GM21717 (cell line): ENCODE results near the gene TXNIP.

Experiments used
- ATAC-seq: cut with Tn5 transposase; IDR thresholded peaks from one replicate; pipeline ENCODE4 v1.9.1; 2021; ENCODE audit warnings: mild to moderate bottlenecking, moderate library complexity; ENCODE audit not compliant: unreplicated experiment

TXNIP gene

GRCh38 chr1:146012703-146013558 is 16.6 kb upstream of the TXNIP start:
- ATAC-seq: no peak

DNA sequence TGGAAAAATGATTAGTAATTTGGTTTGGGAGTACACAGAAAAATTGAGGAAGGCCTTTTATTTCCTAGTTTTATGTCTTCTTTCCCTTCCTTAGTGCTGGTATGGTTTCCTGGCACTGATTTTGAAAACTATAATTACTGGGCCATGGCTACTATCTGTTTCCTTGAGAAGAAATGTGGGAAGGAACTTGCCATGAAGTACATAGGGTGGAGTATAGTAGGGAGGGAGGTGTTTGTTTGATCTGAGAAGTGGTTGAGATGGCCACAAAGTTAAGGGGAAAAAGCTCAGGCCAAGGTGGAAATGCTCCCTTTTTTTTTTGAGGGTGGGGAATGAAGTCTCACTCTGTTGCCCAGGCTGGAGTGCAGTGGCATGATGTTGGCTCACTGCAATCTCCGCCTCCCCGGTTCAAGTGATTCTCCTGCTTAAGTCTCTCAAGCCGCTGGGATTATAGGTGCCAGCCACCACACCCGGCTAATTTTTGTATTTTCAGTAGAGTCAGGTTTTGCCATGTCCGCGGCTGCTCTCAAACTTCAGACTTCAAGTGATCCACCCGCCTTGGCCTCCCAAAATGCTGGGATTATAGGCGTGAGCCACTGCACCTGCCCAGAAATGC is 13.9 kb upstream of the TXNIP start:
- no peak for ATAC-seq

- ATAC-seq: no peak
These were observed 11.2 kb upstream of the TXNIP start for GRCh38 chr1:146007489-146008133.

- ATAC-seq: no peak
These were observed 5.3 kb upstream of the TXNIP start for GRCh38 chr1:146001709-146002108.

DNA sequence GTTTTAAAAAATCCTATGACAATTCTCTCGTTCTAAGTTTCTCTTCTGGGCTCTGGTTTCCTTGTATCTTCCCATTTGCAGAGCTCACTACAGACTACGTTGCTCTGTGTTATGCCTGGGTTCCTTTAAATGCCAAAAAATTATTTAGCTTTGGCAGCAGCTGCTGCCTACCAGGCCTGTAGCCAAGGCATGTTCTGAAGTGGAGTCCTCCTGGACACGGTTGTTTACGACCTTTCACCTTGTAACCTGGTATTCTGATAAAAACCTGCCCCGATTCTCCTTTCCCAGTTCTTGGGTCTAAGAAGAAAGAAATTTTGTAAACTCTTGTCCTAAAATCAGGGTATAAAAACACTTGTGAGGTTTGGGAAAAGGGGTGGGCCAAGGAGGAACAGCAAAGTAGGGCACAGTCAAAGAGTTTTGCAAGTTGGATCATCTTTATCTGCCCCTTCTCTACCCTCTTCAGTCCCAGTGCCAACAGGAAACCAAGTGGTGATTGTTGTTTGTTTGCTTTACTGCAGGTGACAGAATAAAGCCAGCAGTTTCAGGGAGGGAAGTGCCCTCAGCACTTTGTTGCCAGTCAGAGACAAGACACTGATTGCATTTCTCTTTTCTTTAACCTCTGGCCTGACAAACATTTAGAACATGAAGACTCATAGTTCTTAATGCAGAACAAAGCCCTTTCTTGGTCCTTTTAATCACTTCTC is 3.1 kb upstream of the TXNIP start:
- no peak for ATAC-seq

DNA sequence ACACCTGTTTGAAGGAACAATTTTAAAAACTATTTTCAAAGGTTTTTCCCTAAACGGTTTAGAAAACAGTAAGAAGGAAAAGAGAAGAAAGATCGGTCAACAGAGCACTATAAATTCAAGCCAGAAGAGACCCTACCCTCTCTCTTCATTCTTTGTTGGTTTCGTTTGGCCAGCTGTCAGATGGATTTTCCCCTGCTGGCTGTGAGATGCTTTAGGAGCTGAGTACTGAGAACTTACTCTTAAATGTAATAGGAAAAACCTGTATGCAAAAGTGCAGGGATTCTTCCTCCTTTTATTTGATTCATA is 1.3 kb upstream of the TXNIP start:
- no peak for ATAC-seq

DNA sequence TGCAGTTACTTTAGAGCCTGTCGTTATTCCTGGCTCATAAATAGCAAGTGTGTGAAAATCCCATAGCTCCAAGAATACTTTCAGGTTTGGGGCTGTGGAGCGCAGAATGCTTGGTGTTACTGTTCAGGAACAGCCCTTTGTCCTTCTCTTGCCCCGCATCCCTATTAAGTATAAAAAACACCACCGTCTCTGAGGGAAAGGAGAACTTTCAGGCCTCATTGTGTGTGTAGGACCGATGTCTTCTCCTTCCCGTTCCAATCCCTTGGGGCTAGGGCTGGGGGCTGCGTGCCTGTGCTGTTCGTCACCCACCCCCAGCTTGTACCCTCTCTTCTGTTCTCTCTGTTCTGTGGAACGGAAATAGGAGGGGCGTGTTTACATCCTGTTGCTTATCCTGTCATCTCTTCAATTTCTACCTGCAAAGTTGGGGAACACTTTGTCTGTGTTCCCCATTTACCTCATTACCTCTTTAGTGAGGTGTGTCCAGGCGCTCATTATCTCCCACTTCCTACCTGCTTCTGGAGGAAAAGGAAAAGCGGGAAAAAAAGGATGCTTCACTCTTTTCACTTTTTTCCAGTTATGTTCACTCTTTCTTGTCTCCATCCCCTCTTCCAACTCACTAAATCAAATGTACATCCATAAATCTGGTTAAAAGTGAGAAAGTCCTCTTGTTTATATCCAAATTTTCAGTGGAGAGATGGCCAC is 788 bp upstream of the TXNIP start:
- ATAC-seq: no peak

DNA sequence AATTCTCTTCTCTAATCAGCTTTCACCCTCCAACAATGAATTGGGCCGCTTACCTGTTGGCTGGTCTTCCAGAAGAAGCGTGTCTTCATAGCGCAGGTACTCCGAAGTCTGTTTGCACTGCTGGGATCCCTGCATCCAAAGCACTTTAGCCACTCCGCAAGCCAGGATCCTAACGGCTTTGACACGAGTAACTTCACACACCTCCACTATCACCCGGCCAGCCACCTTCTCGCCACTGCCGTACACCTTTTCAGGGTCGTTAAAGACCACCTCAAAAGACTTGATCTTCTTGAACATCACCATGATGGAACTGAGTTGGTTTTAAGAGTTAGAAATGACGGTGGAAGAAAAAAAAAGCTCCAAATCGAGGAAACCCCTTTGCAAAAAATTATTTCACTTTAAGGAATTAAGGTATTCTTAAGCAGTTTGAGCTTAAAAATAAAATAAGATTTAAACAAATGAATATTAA is 381 bp downstream of the TXNIP start:
- no peak for ATAC-seq

DNA sequence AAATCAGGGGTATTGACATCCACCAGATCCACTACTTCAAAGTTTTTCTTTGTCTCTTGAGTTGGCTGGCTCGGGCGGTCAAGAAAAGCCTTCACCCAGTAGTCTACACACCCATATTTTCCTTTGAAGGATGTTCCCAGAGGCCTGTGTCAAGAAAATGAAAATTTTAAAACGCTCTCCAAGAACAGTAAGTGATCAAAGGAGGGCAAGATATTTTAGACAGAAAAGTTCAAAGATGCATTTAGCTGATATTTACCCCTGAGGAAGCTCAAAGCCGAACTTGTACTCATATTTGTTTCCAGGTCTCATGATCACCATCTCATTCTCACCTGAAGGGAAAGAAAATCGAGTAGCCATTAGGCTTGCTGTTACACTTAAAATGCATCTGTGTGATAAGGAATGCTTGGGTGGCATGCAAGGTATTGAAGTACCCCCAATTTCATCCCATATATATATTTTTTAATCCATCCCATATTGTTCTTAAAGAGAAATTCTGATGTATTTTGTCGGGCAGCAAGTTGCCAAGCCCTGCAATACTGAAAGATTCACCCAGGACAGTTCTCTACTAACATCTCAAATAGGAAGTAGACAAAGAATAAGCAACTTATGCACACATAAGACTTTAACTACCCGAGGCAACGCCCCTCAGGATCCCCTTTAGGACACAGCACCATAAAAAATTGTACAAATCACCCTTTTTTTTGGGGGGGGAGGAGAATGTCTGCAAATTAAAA is 1.1 kb downstream of the TXNIP start:
- no peak for ATAC-seq

DNA sequence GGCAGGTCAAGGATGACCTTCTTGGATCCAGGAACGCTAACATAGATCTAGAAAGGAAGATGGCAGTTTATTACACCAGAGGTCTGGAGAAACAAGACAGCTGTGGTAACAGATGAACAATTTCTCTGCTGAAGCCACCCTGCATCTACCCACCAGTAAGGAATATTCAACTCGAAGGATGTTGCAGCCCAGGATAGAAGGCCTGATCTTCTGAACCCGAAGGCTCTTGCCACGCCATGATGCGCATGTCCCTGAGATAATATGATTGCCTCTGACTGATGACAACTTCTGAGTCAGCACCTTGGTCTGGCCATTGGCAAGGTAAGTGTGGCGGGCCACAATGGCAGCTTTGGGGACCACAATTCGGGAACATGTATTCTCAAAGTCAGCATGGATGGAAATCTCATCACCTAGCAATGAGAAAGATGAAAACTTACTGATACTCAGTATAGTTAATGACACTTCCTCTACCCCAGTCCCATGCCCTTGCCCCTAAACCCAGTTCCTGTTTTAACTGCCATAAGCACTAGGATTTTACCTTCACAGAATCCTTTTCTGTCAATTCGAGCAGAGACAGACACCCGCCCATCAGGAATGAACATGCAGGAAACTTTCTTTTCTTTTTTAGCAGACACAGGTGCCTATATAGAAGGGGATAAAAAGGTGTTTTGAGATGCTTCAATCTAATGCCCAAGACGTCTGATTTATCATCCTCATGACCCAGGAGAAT is 1.8 kb downstream of the TXNIP start:
- ATAC-seq: no peak

- no peak for ATAC-seq
These were observed 2.6 kb downstream of the TXNIP start for GRCh38 chr1:145993618-145994390.

- no peak for ATAC-seq
These were observed 3.3 kb downstream of the TXNIP start for GRCh38 chr1:145992958-145993617.

- ATAC-seq: no peak
These were observed 3.9 kb downstream of the TXNIP start for GRCh38 chr1:145992502-145992936.

GRCh38 chr1:145991735-145992412 is 4.5 kb downstream of the TXNIP start:
- no peak for ATAC-seq

- ATAC-seq: no peak
These were observed 6.0 kb downstream of the TXNIP start for GRCh38 chr1:145990249-145990855.

- ATAC-seq: no peak
These were observed 7.6 kb downstream of the TXNIP start for GRCh38 chr1:145988773-145989172.

DNA sequence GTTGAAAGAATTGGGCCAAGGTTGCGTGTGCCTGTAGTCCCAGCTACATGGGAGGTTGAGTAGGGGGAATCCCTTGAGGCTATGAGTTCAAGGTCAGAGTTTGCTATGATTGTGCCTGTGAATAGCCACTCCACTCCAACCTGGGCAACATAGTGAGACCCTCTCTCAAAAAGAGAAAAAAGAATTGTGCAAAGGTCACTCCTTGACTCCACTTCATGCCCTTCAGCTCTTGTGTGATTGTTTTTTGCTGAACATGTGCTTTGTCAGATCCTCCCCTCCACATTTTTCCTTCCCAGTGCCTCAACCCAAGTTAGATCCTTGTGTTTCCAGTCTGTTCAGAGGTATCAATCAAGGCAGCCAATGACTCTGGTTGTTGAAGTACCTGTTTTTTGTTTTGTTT is 8.5 kb downstream of the TXNIP start:
- ATAC-seq: no peak
